ENCODE data around the gene LYST. TPM values are rescaled to one million over a fixed set of nuclear protein-coding genes. Genes with fewer than 3 reads are reported as not detected.

Gene LYST
- total RNA-seq, 1 donor: 30.4 TPM

DNA sequence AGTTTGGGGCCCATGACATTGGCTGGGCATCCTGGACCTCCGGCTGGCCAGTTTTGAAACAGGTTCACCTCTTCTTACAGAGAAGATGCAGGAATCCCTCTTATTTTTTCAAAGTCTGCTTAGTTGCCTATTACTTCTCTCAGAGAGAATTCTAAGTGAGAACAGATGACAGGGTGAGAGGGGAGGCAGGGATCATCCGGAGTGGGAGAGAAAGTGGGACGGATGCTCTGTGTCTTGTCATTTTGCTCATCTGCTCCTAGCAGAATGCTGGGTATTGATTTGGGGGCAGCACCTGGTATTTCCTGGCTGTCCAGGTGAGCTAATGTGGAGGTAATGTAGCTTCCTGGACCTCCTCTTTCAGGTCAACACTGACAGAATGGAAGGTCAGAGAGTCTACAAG, 249.6 kb downstream of the LYST start:
- no peak overlapping the region for H3K4me3 ChIP-seq (ENCODE audit: low read depth, low read length)
- TF ChIP-seq, protein P1, sequence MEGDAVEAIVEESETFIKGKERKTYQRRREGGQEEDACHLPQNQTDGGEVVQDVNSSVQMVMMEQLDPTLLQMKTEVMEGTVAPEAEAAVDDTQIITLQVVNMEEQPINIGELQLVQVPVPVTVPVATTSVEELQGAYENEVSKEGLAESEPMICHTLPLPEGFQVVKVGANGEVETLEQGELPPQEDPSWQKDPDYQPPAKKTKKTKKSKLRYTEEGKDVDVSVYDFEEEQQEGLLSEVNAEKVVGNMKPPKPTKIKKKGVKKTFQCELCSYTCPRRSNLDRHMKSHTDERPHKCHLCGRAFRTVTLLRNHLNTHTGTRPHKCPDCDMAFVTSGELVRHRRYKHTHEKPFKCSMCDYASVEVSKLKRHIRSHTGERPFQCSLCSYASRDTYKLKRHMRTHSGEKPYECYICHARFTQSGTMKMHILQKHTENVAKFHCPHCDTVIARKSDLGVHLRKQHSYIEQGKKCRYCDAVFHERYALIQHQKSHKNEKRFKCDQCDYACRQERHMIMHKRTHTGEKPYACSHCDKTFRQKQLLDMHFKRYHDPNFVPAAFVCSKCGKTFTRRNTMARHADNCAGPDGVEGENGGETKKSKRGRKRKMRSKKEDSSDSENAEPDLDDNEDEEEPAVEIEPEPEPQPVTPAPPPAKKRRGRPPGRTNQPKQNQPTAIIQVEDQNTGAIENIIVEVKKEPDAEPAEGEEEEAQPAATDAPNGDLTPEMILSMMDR (IDR thresholded peaks at IDR 0.05; ENCODE audit: insufficient read depth, low read length): no peak
- DNase-seq (ENCODE audit: low read depth): no peak

DNA sequence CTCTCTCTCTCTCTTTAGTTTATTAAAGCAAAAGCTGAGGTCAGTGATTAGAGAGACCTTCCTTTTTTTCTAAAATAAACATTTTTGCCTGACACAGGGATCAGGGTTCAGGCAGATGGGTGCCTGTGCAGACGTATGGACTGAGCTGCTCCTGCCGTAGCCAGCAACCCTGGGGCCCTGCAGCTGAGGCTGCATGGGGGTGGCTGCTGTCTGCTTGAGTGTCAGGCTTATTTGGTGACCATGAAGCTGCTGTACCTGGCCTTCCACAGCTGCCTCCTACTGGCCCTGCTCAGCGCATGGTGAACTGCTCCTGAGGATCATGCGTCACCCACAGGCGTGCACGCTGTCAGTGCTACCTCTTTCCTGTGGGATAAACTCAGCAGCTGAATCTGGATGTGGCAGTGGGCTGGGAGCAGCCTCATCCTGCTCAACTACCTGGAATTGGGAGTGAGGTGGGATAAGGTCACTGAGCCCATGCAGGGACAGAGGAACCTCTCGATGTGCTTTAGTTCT, 252.2 kb downstream of the LYST start:
- H3K4me3 ChIP-seq (ENCODE audit: low read depth, low read length): no peak overlapping the region
- TF ChIP-seq, protein P1 (IDR thresholded peaks at IDR 0.05; ENCODE audit: insufficient read depth, low read length): no peak
- DNase-seq (ENCODE audit: low read depth): no peak

DNA sequence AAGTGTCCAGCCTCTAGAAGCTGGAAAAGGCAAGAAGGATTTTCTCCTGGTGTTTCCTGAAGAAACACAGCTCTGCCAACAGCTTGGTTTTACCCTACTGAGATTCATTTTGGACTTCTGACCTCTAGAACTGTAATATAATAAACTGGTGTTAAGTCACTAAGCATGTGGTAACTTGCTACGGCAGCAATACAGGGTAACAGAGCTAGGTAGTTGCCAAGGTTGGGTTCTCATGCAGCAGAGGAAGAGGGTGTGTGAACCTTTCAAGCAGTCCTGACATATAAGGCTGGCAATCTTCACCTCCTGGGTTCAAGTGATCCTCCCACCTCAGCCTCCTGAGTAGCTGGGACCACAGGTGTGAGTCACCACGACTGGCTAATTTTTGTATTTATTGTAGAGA, 253.1 kb downstream of the LYST start:
- TF ChIP-seq, protein P1 (IDR thresholded peaks at IDR 0.05; ENCODE audit: insufficient read depth, low read length): no peak
- H3K4me3 ChIP-seq (ENCODE audit: low read depth, low read length): no peak overlapping the region
- no peak for DNase-seq (ENCODE audit: low read depth)

DNA sequence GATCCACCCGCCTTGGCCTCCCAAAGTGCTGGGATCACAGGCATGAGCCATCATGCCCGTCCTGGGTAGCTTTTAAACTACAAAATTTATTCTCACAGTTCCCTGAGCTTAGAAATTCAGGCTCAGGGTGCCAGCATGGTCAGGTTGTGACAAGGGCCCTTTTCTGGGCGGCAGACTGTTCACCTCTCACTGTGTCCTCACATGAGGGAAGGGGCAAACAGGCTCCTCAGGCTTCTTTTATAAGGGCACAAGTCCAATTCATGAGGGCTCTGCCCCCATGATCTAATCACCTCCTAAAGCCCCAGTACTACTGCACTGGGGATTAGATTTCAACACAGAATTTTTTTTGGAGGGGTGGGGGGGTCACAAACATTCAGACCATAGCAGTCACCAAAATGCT, 253.9 kb downstream of the LYST start:
- no peak for DNase-seq (ENCODE audit: low read depth)

More for the DNA sequence above, 253.9 kb downstream of the LYST start:
- no peak overlapping the region for H3K4me3 ChIP-seq (ENCODE audit: low read depth, low read length)
- TF ChIP-seq, protein P1 (IDR thresholded peaks at IDR 0.05; ENCODE audit: insufficient read depth, low read length): no peak

Small RNA genes within 50 kb of the gene (small RNA-seq; reads per million reads assigned to genes)
- not detected for gene MIR1537
- gene RNU6-968P: not detected

Other genes starting within 250 kb of the LYST start
- gene GNG4, start 217.1 kb downstream of the LYST start, total RNA-seq (ENCODE audit: low replicate concordance): not detected in 2 replicates
- gene NID1, start 198.2 kb upstream of the LYST start, total RNA-seq (ENCODE audit: low replicate concordance): 26.7 and 68.1 TPM in 2 replicates